GM10266 (cell line): ENCODE measurements around the gene PDIA2.

Experiments used
- DNase-seq: peaks from one replicate; pipeline ENCODE4 v3.0.0; 2012; ENCODE audit errors: extremely low spot score
- CTCF ChIP-seq: IDR thresholded peaks from 2 replicates; pipeline ENCODE4 v1.5.1; 2012; ENCODE audit warnings: mild to moderate bottlenecking, low read depth; ENCODE audit not compliant: control insufficient read depth, insufficient read depth; ENCODE audit errors: missing control alignments

PDIA2 gene

GRCh38 chr16:270381-271255 is 12.3 kb upstream of the PDIA2 start:
- no peak for TF ChIP-seq CTCF
- DNase-seq, result no peak

GRCh38 chr16:272633-273546 is 10.1 kb upstream of the PDIA2 start:
- DNase-seq, result no peak
- no peak for TF ChIP-seq CTCF

GRCh38 chr16:273547-274421 is 9.2 kb upstream of the PDIA2 start:
- no peak for TF ChIP-seq CTCF

GRCh38 chr16:275041-275641 is 7.8 kb upstream of the PDIA2 start:
- peak; percentile 57 for DNase-seq
- no peak for TF ChIP-seq CTCF

More at GRCh38 chr16:273547-274421, 9.2 kb upstream of the PDIA2 start:
- no peak for DNase-seq

GRCh38 chr16:275786-276232 is 7.2 kb upstream of the PDIA2 start, which contains the start of gene RGS11:
Gene RGS11 (minus strand): TSS chr16:275944. CDS start chr16:275911, 33 bp downstream.
- TF ChIP-seq CTCF, result no peak
- DNase-seq, result peak; percentile 38

GRCh38 chr16:276426-277077 is 6.4 kb upstream of the PDIA2 start:
- DNase-seq, result no peak
- TF ChIP-seq CTCF, result no peak
